ENCODE measurements around the gene AP1M2.

The AP1M2 gene

GRCh38 chr19:10587022-10587838, at the start of gene AP1M2:
TSS of gene AP1M2 (minus strand) at chr19:10587312. CDS start at chr19:10587231, 81 bp downstream.
- DNase-seq (ENCODE audit: low read depth, low spot score), result peak; percentile 57

GRCh38 chr19:10636304-10636972, 49.3 kb upstream of the AP1M2 start:
- no peak for DNase-seq (ENCODE audit: low read depth, low spot score)

- no peak for DNase-seq (ENCODE audit: low read depth, low spot score)
These were observed 47.9 kb upstream of the AP1M2 start for GRCh38 chr19:10634963-10635362.

GRCh38 chr19:10634430-10634829, 47.3 kb upstream of the AP1M2 start:
- DNase-seq (ENCODE audit: low read depth, low spot score), result no peak

- no peak for DNase-seq (ENCODE audit: low read depth, low spot score)
These were observed 44.8 kb upstream of the AP1M2 start for GRCh38 chr19:10631874-10632273.

- DNase-seq (ENCODE audit: low read depth, low spot score), result no peak
These were observed 38.6 kb upstream of the AP1M2 start for GRCh38 chr19:10625762-10626138.

- peak; percentile 30 for DNase-seq (ENCODE audit: low read depth, low spot score)
These were observed 38.1 kb upstream of the AP1M2 start, which contains the start of gene SLC44A2 for GRCh38 chr19:10625003-10625761. TSS of gene SLC44A2 (plus strand) at chr19:10625553. CDS start at chr19:10625634, 81 bp downstream.

GRCh38 chr19:10624585-10624984, 37.5 kb upstream of the AP1M2 start:
- no peak for DNase-seq (ENCODE audit: low read depth, low spot score)

- no peak for DNase-seq (ENCODE audit: low read depth, low spot score)
These were observed 34.9 kb upstream of the AP1M2 start for GRCh38 chr19:10621966-10622365.

- DNase-seq (ENCODE audit: low read depth, low spot score), result no peak
These were observed 33.7 kb upstream of the AP1M2 start for GRCh38 chr19:10620786-10621185.

GRCh38 chr19:10618846-10619245, 31.7 kb upstream of the AP1M2 start:
- DNase-seq (ENCODE audit: low read depth, low spot score), result no peak

GRCh38 chr19:10617409-10618121, 30.5 kb upstream of the AP1M2 start:
- no peak for DNase-seq (ENCODE audit: low read depth, low spot score)

- no peak for DNase-seq (ENCODE audit: low read depth, low spot score)
These were observed 28.4 kb upstream of the AP1M2 start for GRCh38 chr19:10615429-10616023.

- DNase-seq (ENCODE audit: low read depth, low spot score), result no peak
These were observed 25.5 kb upstream of the AP1M2 start for GRCh38 chr19:10612499-10613119.

GRCh38 chr19:10611907-10612306, 24.8 kb upstream of the AP1M2 start:
- no peak for DNase-seq (ENCODE audit: low read depth, low spot score)

- DNase-seq (ENCODE audit: low read depth, low spot score), result no peak
These were observed 17.4 kb upstream of the AP1M2 start for GRCh38 chr19:10604460-10604980.

GRCh38 chr19:10603873-10604459, 16.9 kb upstream of the AP1M2 start:
- no peak for DNase-seq (ENCODE audit: low read depth, low spot score)

GRCh38 chr19:10603084-10603872, 16.2 kb upstream of the AP1M2 start:
- no peak for DNase-seq (ENCODE audit: low read depth, low spot score)

All from iPS DF 19.7 (cell line).